Upper lobe of left lung (tissue), 4 donors: ENCODE results near the gene UBA6.

Source experiments
- CTCF ChIP-seq, 6 experiments: fragments of 450-650 bp in 4 of 6; fragments of 200-600 bp in 2 of 6; sonication (generic) in 2 of 6; IDR thresholded peaks; one replicate each; pipeline ENCODE4 v1.5.1; 2016 to 2019; ENCODE audit warnings: antibody characterized with exemption in 6 of 6
- POLR2A ChIP-seq, 4 donors: fragments of 450-650 bp; IDR thresholded peaks; one replicate each; pipeline ENCODE4 v1.5.1; 2016 to 2017; ENCODE audit warnings: antibody characterized with exemption in 4 of 4, mild to moderate bottlenecking in 2 of 4
- POLR2AphosphoS5 ChIP-seq, 2 donors: sonication (generic); formaldehyde crosslinking; IDR thresholded peaks; one replicate each; pipeline ENCODE4 v1.5.1; 2017; ENCODE audit warnings: antibody characterized with exemption in 2 of 2

GRCh38 chr4:67580577-67580976, 120.4 kb downstream of the UBA6 start:
- TF ChIP-seq CTCF (IDR thresholded peaks at IDR 0.05) (no peak), POLR2AphosphoS5 (IDR thresholded peaks at IDR 0.05) (no peak), POLR2A (IDR thresholded peaks at IDR 0.05) (no peak)
